ENCODE measurements around the gene TATDN3.
"Not testable (repeated sequence)": the region's sequence is repeated elsewhere in the genome, so short reads cannot be mapped to it uniquely, and the experiment has no call there.

Gene TATDN3

DNA sequence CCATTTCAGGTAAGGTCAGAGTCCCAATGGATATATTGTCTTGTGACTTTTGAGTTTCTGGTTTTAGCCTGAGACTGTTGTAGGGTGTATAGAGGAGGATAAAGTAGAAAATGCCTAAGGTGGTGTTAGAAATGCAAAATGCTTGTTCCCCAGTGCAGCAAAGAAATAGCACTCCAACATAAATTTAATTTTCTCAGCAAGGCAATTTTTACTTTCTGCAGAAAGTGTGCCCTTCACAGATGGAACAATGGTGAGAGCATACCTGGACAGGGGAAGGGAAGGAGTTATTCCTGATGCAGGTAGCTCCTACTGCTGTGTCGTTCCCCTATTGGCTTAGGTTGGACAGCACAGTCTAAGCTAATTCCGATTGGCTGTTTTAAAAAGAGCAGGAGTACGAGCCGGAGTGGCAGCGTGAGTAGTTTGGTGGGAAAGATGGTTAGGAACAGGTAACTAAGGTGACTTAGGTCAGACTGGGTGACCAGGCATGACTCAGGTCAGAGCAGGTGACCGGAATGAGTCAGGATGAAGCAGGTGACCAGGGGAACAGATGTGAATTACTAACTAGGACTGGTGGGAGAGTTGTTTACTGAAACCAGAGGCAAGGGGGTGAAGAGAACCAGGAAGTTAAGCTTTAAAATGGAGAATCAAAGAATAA lies 34.2 kb downstream of the TATDN3 start:
- TF ChIP-seq, protein P1, sequence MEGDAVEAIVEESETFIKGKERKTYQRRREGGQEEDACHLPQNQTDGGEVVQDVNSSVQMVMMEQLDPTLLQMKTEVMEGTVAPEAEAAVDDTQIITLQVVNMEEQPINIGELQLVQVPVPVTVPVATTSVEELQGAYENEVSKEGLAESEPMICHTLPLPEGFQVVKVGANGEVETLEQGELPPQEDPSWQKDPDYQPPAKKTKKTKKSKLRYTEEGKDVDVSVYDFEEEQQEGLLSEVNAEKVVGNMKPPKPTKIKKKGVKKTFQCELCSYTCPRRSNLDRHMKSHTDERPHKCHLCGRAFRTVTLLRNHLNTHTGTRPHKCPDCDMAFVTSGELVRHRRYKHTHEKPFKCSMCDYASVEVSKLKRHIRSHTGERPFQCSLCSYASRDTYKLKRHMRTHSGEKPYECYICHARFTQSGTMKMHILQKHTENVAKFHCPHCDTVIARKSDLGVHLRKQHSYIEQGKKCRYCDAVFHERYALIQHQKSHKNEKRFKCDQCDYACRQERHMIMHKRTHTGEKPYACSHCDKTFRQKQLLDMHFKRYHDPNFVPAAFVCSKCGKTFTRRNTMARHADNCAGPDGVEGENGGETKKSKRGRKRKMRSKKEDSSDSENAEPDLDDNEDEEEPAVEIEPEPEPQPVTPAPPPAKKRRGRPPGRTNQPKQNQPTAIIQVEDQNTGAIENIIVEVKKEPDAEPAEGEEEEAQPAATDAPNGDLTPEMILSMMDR (IDR thresholded peaks at IDR 0.05; ENCODE audit: low read depth, low read length, missing control alignments) = no peak
- no peak for DNase-seq (ENCODE audit: low read depth)
- H3K4me3 ChIP-seq (ENCODE audit: low read depth, low read length) = no peak overlapping the region

DNA sequence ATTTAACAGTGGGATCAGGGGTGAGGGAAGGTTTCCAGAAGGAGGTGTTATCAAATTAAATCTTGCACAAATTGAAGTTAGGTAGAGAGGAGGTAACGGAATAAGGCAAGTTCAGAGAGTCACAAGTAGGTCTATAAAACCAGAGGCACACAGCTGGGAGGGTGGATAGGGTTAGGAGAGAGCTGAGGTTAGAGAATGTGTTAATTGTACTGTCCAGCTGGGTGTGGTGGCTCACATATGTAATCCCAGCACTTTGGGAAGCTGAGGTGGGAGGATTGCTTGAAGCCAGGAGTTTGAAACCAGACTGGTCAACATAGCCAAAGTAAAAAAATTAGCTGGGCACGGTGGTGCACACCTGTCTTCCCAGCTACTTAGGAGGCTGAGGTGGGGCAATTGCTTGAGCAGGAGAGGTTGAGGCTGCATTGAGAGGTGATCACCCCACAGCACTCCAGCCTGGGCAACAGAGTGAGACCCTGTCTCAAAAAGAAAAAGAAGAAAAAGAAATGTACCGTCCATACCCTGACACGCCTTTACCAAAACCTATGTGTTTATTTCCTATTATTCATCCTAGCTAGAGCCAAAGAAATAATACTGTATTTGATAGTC lies 35.6 kb downstream of the TATDN3 start:
- no peak overlapping the region for H3K4me3 ChIP-seq (ENCODE audit: low read depth, low read length)
- TF ChIP-seq, protein P1 (IDR thresholded peaks at IDR 0.05; ENCODE audit: low read depth, low read length, missing control alignments) = no peak
- no peak for DNase-seq (ENCODE audit: low read depth)

DNA sequence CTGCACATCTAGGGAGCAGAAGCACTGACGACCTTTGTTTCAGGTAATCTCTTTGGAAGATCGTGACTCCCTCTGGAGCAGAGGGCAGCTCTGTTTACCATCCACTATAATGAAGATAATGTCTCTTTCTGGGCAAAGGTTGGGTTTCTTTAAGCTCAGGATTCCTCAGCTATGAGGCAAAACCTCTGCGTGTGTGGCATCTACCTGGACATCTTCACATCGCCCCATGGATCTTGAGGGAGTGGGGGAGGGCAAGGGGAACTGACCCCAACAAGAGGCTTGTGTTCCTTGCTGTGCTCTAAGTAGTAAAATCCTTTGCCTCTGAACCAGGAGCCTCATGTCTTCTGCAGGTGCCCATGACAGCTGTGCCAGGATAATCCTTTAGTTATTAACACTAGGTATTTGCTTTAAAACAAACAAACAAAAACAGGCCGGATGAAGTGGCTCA lies 36.2 kb downstream of the TATDN3 start:
- TF ChIP-seq, protein P1 (IDR thresholded peaks at IDR 0.05; ENCODE audit: low read depth, low read length, missing control alignments) = no peak
- H3K4me3 ChIP-seq (ENCODE audit: low read depth, low read length) = no peak overlapping the region
- no peak for DNase-seq (ENCODE audit: low read depth)

DNA sequence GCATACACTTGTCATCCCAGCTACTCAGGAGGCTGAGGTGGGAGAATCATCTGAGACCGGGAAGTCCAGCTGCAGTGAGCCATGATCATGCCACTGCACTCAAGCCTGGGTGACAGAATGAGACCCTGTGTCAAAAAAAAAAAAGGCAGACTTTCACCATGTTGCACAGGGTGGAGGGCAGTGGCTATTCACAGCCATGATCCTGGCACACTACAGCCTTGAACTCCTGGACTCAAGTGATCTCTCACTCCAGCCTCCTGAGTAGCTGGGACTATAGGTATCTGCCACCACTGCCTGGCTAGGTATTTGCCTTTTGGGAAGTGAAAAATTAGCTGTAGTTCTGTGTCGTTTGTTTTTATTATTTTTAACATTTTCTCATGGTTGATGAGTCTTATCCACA lies 36.7 kb downstream of the TATDN3 start:
- no peak for DNase-seq (ENCODE audit: low read depth)
- TF ChIP-seq, protein P1 (IDR thresholded peaks at IDR 0.05; ENCODE audit: low read depth, low read length, missing control alignments) = no peak
- H3K4me3 ChIP-seq (ENCODE audit: low read depth, low read length) = no peak overlapping the region

DNA sequence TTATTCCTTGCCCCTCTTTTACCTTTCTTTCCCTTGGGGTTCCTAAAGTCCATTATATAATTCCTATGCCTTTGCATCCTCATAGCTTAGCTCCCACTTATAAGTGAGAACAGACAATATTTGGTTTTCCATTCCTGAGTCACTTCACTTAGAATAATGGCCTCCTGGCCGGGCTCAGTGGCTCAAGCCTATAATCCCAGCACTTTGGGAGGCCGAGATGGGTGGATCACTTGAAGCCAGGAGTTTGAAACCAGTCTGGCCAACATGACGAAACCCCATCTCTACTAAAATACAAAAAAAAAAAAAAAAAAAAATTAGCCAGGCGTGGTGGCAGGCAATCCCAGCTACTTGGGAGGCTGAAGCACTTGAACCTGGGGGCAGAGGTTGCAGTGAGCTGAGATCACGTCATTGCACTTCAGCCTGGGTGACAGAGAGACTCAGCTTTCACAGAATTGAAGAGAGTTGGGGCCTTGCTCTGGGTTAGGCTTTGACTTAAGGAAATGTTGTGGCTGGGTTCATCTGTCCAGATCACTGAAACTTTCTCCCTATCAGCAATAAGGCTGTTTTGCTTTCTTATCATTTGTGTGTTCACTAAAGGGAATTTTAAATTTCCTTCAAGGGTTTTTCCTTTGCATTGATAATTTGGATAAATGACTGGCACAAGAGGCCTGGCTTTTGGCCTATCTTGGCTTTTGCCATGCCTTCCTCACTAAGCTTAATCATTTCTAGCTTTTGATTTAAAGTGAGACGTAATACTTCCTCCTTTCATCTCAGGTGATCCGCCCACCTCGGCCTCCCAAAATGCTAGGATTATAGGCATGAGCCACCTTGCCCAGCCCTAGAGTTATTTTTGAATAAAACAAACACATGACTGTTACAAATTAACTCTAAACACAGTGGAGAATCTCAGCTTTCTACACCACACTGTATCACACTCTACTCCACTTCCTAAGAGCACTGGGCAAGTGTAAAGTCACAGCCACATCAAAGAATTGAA lies 41.8 kb downstream of the TATDN3 start:
- H3K4me3 ChIP-seq (ENCODE audit: low read depth, low read length) = not testable (repeated sequence)

DNA sequence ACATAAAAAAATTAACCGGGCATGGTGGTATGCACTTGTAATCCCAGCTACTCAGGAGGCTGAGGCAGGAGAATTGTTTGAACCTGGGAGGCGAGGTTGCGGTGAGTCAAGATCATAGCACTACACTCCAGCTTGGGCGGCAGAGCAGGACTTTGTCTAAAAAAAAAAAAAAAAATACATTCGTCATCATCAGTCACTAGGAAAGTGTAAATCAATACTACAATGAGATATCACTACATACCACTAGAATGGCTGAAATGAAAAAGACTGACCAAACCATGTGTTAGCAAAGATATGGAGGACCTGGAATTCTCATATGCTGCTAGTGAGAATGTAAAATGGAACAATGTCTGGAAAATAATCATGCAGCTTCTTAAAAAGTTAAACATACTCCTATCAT lies 46.5 kb downstream of the TATDN3 start:
- H3K4me3 ChIP-seq (ENCODE audit: low read depth, low read length) = no peak overlapping the region
- TF ChIP-seq, protein P1 (IDR thresholded peaks at IDR 0.05; ENCODE audit: low read depth, low read length, missing control alignments) = no peak
- no peak for DNase-seq (ENCODE audit: low read depth)

More for the DNA sequence above, 41.8 kb downstream of the TATDN3 start:
- not testable (repeated sequence) for DNase-seq (ENCODE audit: low read depth)

DNA sequence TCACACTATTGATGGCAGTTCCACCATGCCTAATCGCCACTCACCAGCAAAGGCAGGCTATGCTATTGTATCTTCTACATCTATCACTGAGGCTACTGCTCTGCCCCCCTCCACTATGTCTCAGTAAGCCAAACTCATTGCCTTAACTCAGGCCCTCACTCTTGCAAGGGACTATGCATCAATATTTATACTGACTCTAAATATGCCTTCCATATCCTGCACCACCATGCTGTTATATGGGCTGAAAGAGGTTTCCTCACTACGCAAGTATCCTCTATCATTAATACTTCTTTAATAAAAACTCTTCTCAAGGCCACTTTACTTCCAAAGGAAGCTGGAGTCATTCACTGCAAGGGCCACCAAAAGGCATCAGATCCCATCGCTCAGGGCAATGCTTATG lies 52.8 kb downstream of the TATDN3 start:
- DNase-seq (ENCODE audit: low read depth); H3K4me3 ChIP-seq (ENCODE audit: low read depth, low read length): not testable (repeated sequence)
